Posterior vena cava (tissue), 2 donors: ENCODE results near the gene FBXO27. TPM values are rescaled to one million over a fixed set of nuclear protein-coding genes. Genes with fewer than 3 reads are reported as not detected.
"Not testable (repeated sequence)": the region's sequence is repeated elsewhere in the genome, so short reads cannot be mapped to it uniquely, and the experiment has no call there.

Experiments
- DNase-seq: peaks from one replicate; pipeline ENCODE4 v3.0.0-alpha.2; 2020; ENCODE audit warnings: low spot score
- intact Hi-C, 2 donors: fragments of 100-400 bp; cut with DNase I; formaldehyde crosslinking; loops; one replicate each; pipeline versions ENCODE4 v1.14.1 to v1.14.2; 2022 to 2023
- long read RNA-seq, 2 donors: library from polyadenylated mRNA; unstranded; transcript quantifications; one replicate each; pipeline ENCODE4 v2.0.0, GENCODE V29; 2020 to 2021
- total RNA-seq, 2 donors: library from RNA; stranded (reverse); fragmentation: NEBNext Ultra II Directional; extraction: Animal tissue kit (Norgen Biotek cat#: 25700); gene quantifications; one replicate each; pipeline ENCODE4 v1.2.1, GENCODE V29; 2021
- donor health status: DM: yes; HTN: yes; CAD: no.
- donor health status: DM: yes; HTN: yes; CAD: no.

The FBXO27 gene, protein sequence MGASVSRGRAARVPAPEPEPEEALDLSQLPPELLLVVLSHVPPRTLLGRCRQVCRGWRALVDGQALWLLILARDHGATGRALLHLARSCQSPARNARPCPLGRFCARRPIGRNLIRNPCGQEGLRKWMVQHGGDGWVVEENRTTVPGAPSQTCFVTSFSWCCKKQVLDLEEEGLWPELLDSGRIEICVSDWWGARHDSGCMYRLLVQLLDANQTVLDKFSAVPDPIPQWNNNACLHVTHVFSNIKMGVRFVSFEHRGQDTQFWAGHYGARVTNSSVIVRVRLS
- 10 to 100 TPM in 1 of 2 donors, 1 to 10 TPM in 1; 8.5 to 10.0 TPM for total RNA-seq
- long read RNA-seq, donor 1, partial matches to known transcripts: 3 of 6 reads
- long read RNA-seq, donor 1, other reads (novel, unspliced or antisense): 3 of 6 reads
- long read RNA-seq, donor 2, partial matches to known transcripts: 8 of 17 reads
- long read RNA-seq, donor 2, other reads (novel, unspliced or antisense): 9 of 17 reads

DNA sequence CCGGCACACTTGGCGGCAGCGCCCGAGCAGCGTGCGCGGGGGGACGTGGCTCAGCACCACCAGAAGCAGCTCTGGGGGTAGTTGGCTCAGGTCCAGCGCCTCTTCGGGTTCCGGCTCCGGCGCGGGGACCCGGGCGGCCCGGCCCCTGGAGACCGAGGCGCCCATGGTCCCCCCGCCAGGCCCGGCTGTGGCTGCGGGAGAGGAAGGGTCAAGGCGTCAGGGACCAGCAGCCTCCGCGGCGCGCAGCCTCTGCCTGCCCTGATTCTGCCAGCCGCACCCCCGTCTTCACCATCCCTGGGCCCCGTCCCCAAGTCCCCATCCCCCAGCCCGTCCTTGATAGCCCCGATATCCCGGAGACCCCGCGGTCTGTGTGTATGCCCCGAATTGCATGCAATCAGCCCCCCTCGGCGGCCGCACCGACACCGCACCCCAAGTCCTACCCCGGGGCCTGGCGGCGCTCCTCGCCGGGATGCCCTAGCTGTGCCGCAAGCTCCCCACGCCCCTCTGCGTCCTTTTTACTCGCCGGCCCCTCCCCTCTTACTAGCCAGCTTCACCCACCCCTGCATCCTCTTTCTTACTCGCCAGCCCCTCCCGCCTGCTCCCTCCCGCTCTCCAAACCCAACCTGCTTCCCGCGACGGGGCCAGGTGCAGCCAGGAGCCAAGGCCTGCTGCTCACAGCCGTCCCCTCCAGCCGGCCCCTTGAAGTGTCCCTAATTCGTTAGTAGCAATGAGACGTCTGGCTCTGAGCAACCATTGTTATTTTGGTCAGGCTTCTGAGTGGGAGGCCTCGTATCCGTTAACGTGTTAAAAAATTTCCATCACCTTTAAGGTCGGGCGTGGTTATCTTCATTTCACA lies at the start of gene FBXO27:
TSS of gene FBXO27 (minus strand) at position 487 of the 856 bp plus-strand sequence. CDS start at position 165, 322 bp downstream.
- DNase-seq: peak; percentile 78

DNA sequence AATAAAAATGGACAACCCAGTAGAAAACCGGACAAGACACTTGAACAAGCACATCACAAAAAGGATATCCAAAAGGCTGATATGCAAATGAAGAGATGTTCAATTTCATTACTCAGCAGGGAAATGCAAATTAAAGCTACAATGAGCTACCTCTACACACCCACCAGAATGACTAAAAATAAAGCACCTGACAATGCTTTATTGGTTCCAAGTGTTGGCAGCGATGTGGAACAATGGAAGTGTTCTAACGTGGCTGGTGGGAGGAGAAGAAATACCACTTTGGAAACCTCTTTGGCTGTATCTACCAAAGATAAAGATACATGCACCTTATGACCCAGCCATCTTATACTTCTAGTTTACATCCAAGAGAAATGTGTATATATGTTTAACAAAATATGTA lies 48.1 kb upstream of the FBXO27 start:
- intact Hi-C loops: no loop called here
- DNase-seq: no peak

More for the DNA sequence above, at the start of gene FBXO27:
- intact Hi-C loops: loop anchor here (5.0 kb wide), 2 partner anchors 55 to 1240 kb away; partner anchors contain the start of gene FBXO17 (in 1 of the 2)

DNA sequence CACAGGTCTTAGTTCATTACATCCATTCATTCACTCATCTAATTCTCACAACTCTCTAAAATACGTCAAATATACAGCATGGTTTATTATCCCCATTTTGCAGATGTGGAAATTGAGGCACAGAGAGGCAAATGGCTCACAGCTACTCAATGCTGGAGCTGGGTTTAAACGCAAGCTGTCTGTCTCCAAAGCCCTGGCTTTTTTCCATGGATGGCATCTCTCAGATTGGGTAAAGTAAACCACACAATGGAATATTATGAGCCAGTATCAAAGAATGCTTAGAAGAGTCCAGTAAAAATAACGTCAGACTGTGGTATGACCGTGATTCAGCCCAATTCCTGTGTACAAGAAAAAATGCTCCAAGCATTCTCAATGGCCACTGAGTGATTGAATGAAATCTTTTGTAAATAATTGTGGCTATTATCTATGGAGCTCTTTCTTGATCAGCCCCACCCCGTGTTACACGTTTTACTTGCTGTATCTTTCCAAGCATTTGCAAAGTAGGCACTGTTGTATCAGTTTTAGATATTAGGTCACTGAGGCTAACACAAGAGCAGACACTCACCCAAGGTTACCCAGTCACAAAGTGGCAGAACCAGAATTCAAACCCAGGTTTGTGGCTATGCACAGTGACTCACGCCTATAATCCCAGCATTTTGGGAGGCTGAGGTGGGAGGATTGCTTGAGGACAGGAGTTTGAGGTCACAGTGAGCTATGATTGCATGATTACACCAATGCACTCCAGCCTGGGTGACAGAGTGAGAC lies 46.3 kb upstream of the FBXO27 start:
- DNase-seq: no peak
- intact Hi-C loops: no loop called here

DNA sequence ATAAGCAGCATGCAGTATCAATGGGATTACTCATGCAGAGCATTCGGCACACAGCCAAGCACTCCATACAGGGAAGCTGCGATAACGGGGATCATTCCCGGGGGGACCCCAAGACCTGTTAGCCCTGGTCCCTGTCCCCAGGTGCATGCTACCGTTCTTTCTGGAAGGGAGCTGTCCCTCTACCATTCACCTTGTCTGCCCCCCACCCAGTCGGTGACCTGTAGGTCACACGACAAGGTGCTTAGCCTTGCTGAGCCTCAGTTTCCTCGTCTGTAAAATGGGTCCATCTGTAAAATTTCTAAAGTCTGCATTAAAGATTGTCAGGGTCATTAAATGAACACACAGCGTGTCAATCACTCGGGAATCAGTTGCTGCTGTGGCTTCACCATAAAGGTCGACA lies 45.0 kb upstream of the FBXO27 start:
- no peak for DNase-seq
- intact Hi-C loops: no loop called here

DNA sequence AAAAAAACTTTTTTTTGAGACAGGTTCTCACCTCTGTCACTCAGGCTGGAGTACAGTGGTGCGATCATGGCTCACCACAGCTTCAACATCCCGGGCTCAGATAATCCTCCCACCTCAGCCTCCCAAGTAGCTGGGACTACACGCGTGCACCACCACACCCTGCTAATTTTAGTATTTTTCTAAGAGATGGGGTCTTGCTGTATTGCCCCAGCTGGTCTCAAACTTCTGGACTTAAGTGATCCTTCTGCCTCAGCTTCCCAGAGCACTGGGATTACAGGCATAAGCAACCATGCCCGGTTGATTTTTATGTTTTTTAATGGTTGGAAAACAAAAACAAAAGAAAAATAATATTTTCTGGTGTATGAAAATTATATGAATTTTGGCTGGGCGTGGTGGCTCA lies 42.6 kb upstream of the FBXO27 start:
- DNase-seq: no peak
- intact Hi-C loops: no loop called here

DNA sequence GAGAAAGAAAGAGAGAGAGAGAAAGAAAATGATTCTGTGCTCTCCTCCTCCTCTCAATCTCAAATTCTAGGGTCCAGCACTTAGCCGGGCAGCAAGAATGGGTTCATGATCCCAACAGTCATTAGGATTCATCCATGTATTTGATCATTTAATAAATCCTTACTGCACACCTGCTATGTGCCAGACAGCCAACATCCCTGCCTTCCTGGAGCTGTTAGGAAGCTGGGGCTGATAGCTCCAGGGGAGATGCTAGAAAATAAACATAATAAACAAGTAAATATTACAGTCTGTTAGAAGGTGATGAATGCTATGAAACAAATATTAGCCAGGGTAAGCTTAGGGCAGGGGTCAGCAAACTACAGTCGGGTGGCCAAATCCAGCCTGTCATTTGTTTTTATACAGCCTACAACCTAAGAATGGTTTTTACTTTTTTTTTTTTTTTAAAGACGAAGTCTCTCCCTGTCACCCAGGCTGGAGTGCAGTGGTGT lies 41.9 kb upstream of the FBXO27 start:
- intact Hi-C loops: no loop called here
- no peak for DNase-seq

DNA sequence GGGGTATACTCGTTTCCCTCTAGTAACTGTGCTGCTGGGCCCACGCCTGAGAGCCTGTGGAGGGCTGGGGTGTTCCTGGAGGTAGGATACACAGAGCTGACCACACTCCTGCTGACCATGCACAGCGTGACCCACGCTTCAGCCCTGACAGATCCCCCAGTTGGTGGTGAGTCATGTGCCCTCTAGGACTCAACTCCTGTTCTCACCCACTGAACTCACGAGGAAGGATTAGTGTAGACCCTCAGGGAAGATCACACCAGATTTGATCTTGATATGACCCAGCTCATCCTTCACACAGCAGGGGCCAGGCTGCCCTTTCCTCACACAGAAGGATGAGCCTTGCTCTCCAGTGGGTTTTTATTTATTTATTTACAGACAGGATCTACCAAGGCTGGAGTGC lies 38.5 kb upstream of the FBXO27 start:
- DNase-seq: no peak
- intact Hi-C loops: no loop called here

DNA sequence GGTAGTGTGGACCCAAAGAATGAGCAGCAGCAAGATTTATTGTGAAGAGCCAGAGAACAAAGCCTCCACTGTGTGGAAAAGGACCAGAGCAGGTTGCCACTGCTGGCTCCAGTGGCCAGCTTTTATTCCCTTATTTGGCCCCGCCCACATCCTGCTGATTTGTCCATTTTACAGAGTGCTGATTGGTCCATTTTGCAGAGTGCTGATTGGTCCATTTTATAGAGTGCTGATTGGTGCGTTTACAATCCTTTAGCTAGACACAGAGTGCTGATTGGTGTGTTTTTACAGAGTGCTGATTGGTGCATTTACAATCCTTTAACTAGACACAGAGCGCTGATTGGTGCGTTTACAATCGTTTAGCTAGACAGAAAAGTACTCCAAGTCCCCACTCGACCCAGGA lies 35.9 kb upstream of the FBXO27 start:
- DNase-seq, intact Hi-C loops: not testable (repeated sequence)

DNA sequence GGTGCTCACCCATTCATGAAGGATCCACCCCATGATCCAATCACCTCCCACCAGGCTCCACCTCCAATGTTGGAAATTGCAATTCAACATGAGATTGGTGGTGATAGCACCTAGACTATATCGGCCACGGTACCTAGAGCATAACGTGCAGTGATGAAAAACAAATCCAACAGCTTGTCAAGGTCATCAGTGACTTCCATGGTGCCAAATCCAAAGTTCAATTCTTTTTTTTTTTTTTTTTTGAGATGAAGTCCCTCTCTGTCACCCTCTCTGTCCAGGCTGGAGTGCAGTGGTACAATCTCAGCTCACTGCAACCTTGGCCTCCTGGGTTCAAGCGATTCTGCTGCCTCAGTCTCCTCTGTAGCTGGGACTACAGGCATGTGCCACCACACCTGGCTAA lies 34.8 kb upstream of the FBXO27 start:
- intact Hi-C loops: no loop called here
- DNase-seq: no peak

DNA sequence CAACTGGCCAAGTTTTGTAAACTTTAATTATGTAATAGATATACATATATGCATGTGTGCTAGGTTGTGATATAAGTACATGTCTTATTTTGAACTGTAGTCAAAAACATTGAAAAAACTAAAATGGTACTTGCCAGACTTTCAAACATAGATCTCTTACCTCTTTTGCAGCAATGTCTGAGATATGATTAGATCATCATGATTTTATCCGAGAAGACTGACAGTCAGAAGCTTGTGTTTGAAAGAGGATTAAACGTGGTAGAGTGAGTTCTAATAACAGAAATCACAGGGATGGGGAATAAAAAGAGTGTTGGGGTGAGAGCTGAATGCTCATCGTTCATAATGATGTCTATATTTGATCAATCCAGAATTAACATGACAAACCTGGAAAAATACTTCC lies 33.6 kb upstream of the FBXO27 start:
- DNase-seq: no peak
- intact Hi-C loops: no loop called here

DNA sequence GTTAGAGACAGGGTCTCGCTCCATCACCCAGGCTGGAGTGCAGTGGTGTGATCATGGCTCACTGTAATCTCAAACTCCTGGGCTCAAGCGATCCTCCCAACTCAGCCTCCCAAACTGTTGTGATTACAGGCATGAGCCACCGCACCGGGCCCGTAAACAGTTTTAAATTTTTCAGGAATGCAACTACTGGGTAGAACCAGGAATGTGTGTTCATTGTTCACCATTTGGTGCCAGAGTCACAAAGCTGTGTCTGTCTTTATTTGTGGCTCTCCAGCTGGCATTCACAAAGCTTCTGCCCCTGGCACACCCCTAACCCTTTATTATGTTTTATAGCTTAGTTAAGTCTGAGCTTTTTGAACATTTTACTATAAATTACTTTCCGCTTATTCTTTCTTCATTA lies 32.1 kb upstream of the FBXO27 start:
- no peak for DNase-seq
- intact Hi-C loops: no loop called here

DNA sequence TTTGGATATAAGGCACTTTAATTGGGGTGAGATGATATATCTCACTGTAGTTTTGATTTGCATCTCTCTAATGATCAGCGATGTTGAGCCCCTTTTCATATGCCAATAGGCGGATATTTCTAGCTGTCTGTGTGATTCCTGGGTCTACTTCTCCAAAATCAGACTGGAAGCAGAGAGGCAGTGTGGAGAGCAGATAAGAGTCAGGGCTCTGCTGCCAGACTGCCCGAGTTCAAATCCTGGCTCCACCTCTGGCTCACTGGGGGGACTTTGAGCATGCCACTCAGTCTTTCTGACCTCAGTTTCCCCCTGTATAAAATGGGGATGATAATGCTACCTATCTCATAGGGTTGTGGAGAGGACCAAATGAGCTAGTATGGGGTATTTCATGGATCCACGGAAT lies 27.8 kb upstream of the FBXO27 start:
- intact Hi-C loops: no loop called here

DNA sequence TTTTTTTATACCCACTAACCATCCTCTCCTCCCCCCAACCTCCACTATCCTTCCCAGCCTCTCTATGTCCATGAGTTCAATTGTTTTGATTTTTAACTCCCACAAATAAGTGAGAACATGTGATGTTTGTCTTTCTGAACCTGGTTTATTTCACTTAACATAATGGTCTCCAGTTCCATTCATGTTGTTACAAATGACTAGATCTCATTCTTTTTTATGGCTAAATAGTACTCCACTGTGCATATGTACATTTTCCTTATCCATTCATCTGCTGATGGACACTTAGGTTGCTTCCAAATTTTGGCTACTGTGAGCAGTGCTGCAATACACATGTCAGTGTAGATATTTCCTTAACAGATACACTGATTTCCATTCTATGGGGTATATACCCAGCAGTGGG lies 27.0 kb upstream of the FBXO27 start:
- intact Hi-C loops: no loop called here
- no peak for DNase-seq

More for the DNA sequence above, 27.8 kb upstream of the FBXO27 start:
- DNase-seq: no peak

DNA sequence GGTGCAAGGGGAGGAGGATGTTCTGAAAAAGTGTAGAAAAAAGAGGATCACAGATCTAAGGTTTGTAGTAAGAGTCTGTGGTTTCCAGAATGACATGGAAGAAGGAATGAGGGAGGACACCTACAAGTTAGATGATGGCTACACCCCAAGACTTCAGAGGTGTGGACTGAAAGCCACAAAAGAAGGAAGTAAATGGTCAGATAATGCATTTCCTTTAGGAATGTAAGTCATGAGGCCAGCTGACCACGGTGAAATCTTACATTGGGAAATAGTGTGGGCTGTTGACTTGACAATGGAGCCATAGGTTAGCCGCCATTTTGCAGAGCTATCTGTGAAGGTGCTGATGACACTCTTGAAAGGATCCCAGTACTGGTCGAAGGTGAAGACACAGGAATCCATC lies 25.3 kb upstream of the FBXO27 start:
- no peak for DNase-seq
- intact Hi-C loops: no loop called here

DNA sequence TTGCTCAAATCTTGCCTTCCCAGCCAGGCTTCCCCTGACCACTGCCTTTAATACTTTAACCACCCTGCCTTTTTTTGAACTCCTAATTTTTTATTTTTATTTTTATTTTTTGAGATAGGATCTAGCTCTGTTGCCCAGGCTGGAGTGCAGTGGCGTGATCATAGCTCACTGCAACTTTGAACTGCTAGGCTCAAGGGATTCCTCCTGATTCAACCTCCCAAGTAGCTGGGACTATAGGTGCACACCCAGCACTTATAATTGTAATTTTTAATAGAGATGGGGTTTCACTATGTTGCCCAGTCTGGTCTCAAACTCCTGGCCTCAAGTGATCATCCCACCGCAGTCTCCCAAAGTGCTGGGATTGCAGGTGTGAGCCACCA lies 21.7 kb upstream of the FBXO27 start:
- intact Hi-C loops: no loop called here

DNA sequence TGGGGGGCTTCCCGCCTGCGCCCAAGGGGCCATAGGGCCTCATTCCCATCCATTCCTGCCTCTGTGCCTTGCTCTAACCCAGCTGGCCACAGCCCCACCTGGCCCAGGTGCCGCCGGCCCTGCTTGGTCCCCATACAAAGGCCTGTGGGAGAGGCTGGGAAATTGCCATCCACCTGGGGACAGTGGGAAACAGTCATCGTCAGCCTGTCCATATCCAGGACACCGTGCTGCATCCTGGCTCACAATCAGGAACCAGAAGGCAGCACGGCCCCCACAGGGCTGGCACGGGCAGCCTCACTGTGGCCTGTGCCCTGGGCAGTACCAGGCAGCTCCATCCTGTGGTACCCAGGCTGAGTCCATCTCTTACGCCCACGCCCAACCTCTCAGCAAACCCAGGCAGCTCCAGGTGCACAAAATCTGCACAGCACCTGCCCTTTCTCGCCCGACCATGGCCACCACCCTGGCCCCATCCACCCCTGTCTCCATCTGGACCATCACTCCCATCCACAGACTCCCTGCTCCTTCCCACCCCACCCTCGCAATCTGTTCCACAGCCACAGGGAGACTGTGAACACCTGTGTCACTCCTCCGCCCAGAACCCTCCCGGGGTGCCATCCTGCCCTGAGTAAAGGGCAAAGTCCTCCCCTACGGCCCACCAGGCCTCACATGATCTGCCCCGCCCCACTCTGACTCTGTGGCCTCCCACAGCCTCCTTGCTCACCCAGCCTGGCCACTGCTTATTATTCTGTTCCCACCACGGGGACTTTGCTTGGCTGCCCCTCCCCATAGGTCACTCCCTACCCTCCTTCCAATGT lies 21.1 kb upstream of the FBXO27 start:
- no peak for DNase-seq
- intact Hi-C loops: no loop called here

More for the DNA sequence above, 21.7 kb upstream of the FBXO27 start:
- DNase-seq: no peak

DNA sequence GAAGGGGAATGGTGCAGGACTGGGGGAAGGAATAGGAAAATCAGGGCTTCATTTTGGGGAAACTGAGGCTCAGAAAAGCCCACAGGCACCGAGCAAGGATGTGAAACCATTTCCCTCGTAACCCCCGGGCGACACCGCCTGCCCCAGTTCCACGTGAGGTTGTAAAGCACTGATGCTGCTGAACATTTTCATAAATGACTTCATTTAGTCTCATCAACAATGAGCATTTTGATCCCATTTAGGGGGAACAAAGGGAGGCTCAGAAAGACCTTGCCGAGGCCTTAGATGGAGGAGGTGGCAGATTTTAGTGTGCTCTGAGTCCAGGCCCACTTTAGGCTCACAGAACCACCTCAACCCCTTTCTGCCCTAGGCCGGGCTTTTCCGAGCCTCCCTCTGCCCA lies 20.5 kb upstream of the FBXO27 start:
- DNase-seq: no peak
- intact Hi-C loops: no loop called here

DNA sequence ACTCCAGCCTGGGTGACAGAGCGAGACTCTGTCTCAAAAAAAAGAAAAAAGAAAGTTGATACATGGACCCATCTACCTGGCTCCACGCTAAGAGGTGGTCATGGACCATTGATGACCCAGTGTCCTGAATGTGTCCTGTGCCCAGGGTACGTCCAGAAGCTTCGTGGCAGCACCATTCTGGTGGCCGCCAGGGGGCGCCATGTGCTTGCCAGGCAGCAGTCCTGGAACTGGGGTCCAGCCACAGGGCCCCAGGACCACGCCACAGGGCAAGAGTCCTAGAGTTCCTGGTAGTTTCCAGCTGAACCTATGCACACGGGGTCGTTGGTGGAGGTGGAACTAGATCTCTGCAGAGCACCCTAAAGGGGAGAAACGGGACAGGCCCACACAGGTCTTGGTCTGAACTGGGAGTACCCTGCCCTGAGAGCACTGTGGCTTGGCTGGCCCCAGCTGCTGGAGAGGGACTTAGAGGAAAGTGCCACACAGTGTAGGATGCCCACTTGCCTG lies 19.9 kb upstream of the FBXO27 start:
- intact Hi-C loops: no loop called here
- peak; percentile 84 for DNase-seq
